Left lung (tissue), 10 donors: ENCODE data around the gene EXOC4. TPM values are rescaled to one million over a fixed set of nuclear protein-coding genes. Genes with fewer than 3 reads are reported as not detected.

Experiments
- ATAC-seq: fragments of 200-7000 bp; cut with Tn5 transposase; one replicate; pipeline ENCODE4 v1.9.1; 2020; ENCODE audit warnings: moderate library complexity
- DNase-seq, 4 donors: peaks; one replicate each; pipeline ENCODE4 v3.0.0-alpha.2; 2013 to 2020
- H3K27ac ChIP-seq, 2 donors: fragments of 200-600 bp; sonication (generic) in 1 of 2; one replicate each; pipeline versions ENCODE4 v1.5.0 to v1.8.0; 2020 to 2021
- H3K27me3 ChIP-seq, 2 donors: fragments of 200-600 bp; sonication (generic) in 1 of 2; one replicate each; pipeline versions ENCODE4 v1.5.0 to v1.8.0; 2020 to 2021
- H3K36me3 ChIP-seq, 2 donors: fragments of 200-600 bp; sonication (generic) in 1 of 2; one replicate each; pipeline versions ENCODE4 v1.5.0 to v1.8.0; 2020 to 2021
- H3K4me1 ChIP-seq, 2 donors: fragments of 200-600 bp; one replicate each; pipeline ENCODE4 v1.8.0; 2021
- H3K4me3 ChIP-seq, 2 donors: fragments of 200-600 bp; sonication (generic) in 1 of 2; one replicate each; pipeline versions ENCODE4 v1.5.0 to v1.8.0; 2020 to 2021; ENCODE audit warnings: mild to moderate bottlenecking in 1 of 2
- H3K9me3 ChIP-seq, 2 donors: fragments of 200-600 bp; sonication (generic) in 1 of 2; one replicate each; pipeline versions ENCODE4 v1.5.0 to v1.8.0; 2020 to 2021
- CTCF ChIP-seq, 2 donors: fragments of 200-600 bp; sonication (generic) in 1 of 2; IDR thresholded peaks; one replicate each; pipeline versions ENCODE4 v1.5.0 to v1.8.0; 2021; ENCODE audit warnings: antibody characterized with exemption in 2 of 2
- intact Hi-C, 2 donors: fragments of 100-400 bp; cut with DNase I; formaldehyde crosslinking; loops; one replicate each; pipeline versions ENCODE4 v1.11.2 to v1.14.2; 2022
- polyA plus RNA-seq, 6 donors: library from polyadenylated mRNA; unstranded; fragments of 120-200 nt; gene quantifications; one replicate each; pipeline ENCODE4 v1.2.1, GENCODE V29; 2013; ENCODE audit not compliant: insufficient read length in 6 of 6
- total RNA-seq, 2 donors: library from RNA; stranded (reverse); fragmentation: NEBNext Ultra II Directional; extraction: Animal tissue kit (Norgen Biotek cat#: 25700); gene quantifications; one replicate each; pipeline ENCODE4 v1.2.1, GENCODE V29; 2021
- donor health status: DM: no; HTN: yes; CAD: no.
- donor health status: DM: no; HTN: no; CAD: no.

Gene EXOC4
- total and polyA plus RNA-seq, 8 donors, result 52.5 to 79.4 (median 65.9) TPM

GRCh38 chr7:133839121-133839520, 586.2 kb downstream of the EXOC4 start:
- H3K9me3 ChIP-seq, result peaks cover 0 to 5% of the 10 kb centered on the region in 2 donors
- H3K4me1 ChIP-seq, result no peaks in the 10 kb centered on the region
- ATAC-seq (no peak), DNase-seq (no peak)
- H3K4me3 ChIP-seq, result no peak overlapping the region
- intact Hi-C loops, result no loop called here
- H3K36me3 ChIP-seq, result no peaks in the 10 kb centered on the region
- no peaks in the 10 kb centered on the region for H3K27me3 ChIP-seq
- H3K27ac ChIP-seq, result no peak overlapping the region
- no peak for TF ChIP-seq CTCF (IDR thresholded peaks at IDR 0.05)

GRCh38 chr7:133843341-133843740, 590.5 kb downstream of the EXOC4 start:
- H3K27me3 ChIP-seq, result no peaks in the 10 kb centered on the region
- intact Hi-C loops, result no loop called here
- H3K4me1 ChIP-seq, result no peaks in the 10 kb centered on the region
- no peak overlapping the region for H3K4me3 ChIP-seq
- DNase-seq (no peak), ATAC-seq (no peak)
- H3K9me3 ChIP-seq, result peaks cover 0 to 5% of the 10 kb centered on the region in 2 donors
- H3K27ac ChIP-seq, result no peak overlapping the region
- no peak for TF ChIP-seq CTCF (IDR thresholded peaks at IDR 0.05)
- H3K36me3 ChIP-seq, result no peaks in the 10 kb centered on the region

GRCh38 chr7:133845005-133845404, 592.1 kb downstream of the EXOC4 start:
- no peak for DNase-seq
- intact Hi-C loops, result no loop called here

GRCh38 chr7:133846203-133846945, 593.5 kb downstream of the EXOC4 start:
- ATAC-seq, result no peak
- no peak overlapping the region for H3K27ac ChIP-seq
- peaks cover 0 to 3% of the 10 kb centered on the region in 2 donors for H3K9me3 ChIP-seq
- no peak overlapping the region for H3K4me3 ChIP-seq
- no peaks in the 10 kb centered on the region for H3K36me3 ChIP-seq
- intact Hi-C loops, result no loop called here
- DNase-seq, result no peak
- TF ChIP-seq CTCF (IDR thresholded peaks at IDR 0.05), result no peak
- H3K27me3 ChIP-seq, result no peaks in the 10 kb centered on the region
- H3K4me1 ChIP-seq, result no peaks in the 10 kb centered on the region

More at GRCh38 chr7:133845005-133845404, 592.1 kb downstream of the EXOC4 start:
- H3K9me3 ChIP-seq, result peaks cover 0 to 5% of the 10 kb centered on the region in 2 donors
- TF ChIP-seq CTCF (IDR thresholded peaks at IDR 0.05), result no peak
- H3K36me3 ChIP-seq, result no peaks in the 10 kb centered on the region
- no peaks in the 10 kb centered on the region for H3K4me1 ChIP-seq
- H3K27me3 ChIP-seq, result no peaks in the 10 kb centered on the region
- ATAC-seq, result no peak
- H3K27ac ChIP-seq, result no peak overlapping the region
- H3K4me3 ChIP-seq, result no peak overlapping the region

GRCh38 chr7:133850497-133851280, 597.8 kb downstream of the EXOC4 start:
- Histone ChIP-seq H3K4me1 (no peaks in the 10 kb centered on the region), H3K4me3 (no peak overlapping the region), H3K36me3 (no peaks in the 10 kb centered on the region), H3K27ac (no peak overlapping the region), H3K9me3 (no peaks in the 10 kb centered on the region), H3K27me3 (no peaks in the 10 kb centered on the region)
- intact Hi-C loops, result no loop called here
- no peak for TF ChIP-seq CTCF (IDR thresholded peaks at IDR 0.05)
- no peak for ATAC-seq
- DNase-seq, result peak in 1 of 4 donors; percentile 27
